Keratinocyte (primary cell): ENCODE measurements around the gene CHST8. TPM values are rescaled to one million over a fixed set of nuclear protein-coding genes. Genes with fewer than 3 reads are reported as not detected.

Experiments
- DNase-seq: peaks from one replicate; pipeline ENCODE4 v3.0.0-alpha.2; 2011; ENCODE audit warnings: low read depth, missing footprints, low spot score
- FAIRE-seq: peaks from 2 replicates; lab custom pipeline; 2011; peaks lifted over from hg19 to GRCh38; lab: Jason Lieb, UNC
- H2AFZ ChIP-seq: 2 replicates; pipeline ENCODE4 v1.6.0; 2012; ENCODE audit warnings: low read length, control low read depth, inconsistent platforms; ENCODE audit not compliant: control insufficient read depth
- H3K27ac ChIP-seq: 2 replicates; pipeline ENCODE4 v1.5.1; 2011; ENCODE audit warnings: low read length; ENCODE audit not compliant: control insufficient read depth, insufficient read depth
- H3K27me3 ChIP-seq: 3 replicates; pipeline ENCODE4 v1.6.0; 2011; ENCODE audit warnings: low read length; ENCODE audit not compliant: control insufficient read depth, insufficient read depth; ENCODE audit errors: extremely low read depth
- H3K36me3 ChIP-seq, 2 experiments: 2 replicates in 1 of 2; 3 replicates in 1 of 2; pipeline ENCODE4 v1.5.1; 2011; ENCODE audit warnings: low read length in 2 of 2, mild to moderate bottlenecking in 1 of 2; ENCODE audit not compliant: control insufficient read depth in 2 of 2, insufficient read depth in 2 of 2; ENCODE audit errors: extremely low read depth in 1 of 2
- H3K4me1 ChIP-seq: 3 replicates; pipeline ENCODE4 v1.5.1; 2011; ENCODE audit warnings: low read length; ENCODE audit not compliant: control insufficient read depth, insufficient read depth; ENCODE audit errors: extremely low read depth
- H3K4me2 ChIP-seq: 3 replicates; pipeline ENCODE4 v1.6.0; 2011; ENCODE audit warnings: low read depth, low read length; ENCODE audit not compliant: control insufficient read depth, insufficient read depth; ENCODE audit errors: extremely low read depth
- H3K4me3 ChIP-seq, 3 experiments: fragments of 200-600 bp in 1 of 3; sonication (generic) in 1 of 3; 2 replicates in 2 of 3; 3 replicates in 1 of 3; pipeline ENCODE4 v1.5.1; 2011 to 2016; ENCODE audit warnings: low read length in 3 of 3, mild to moderate bottlenecking in 3 of 3, control low read depth in 2 of 3, inconsistent platforms in 1 of 3, low read depth in 1 of 3, mixed read lengths in 1 of 3, mixed run types in 1 of 3, moderate library complexity in 1 of 3; ENCODE audit not compliant: control insufficient read depth in 2 of 3, insufficient read depth in 2 of 3; ENCODE audit errors: extremely low read depth in 1 of 3
- H3K79me2 ChIP-seq: 2 replicates; pipeline ENCODE4 v1.6.0; 2012; ENCODE audit warnings: low read length; ENCODE audit not compliant: control insufficient read depth, insufficient read depth
- H3K9ac ChIP-seq: 3 replicates; pipeline ENCODE4 v1.6.0; 2011; ENCODE audit warnings: low read length; ENCODE audit not compliant: control insufficient read depth, insufficient read depth; ENCODE audit errors: extremely low read depth
- H3K9me1 ChIP-seq: 3 replicates; pipeline ENCODE4 v1.6.0; 2011; ENCODE audit warnings: low read length; ENCODE audit not compliant: control insufficient read depth, insufficient read depth; ENCODE audit errors: extremely low read depth
- H3K9me3 ChIP-seq: 2 replicates; pipeline ENCODE4 v1.5.1; 2012; ENCODE audit warnings: low read depth, low read length; ENCODE audit not compliant: control insufficient read depth
- H4K20me1 ChIP-seq: 3 replicates; pipeline ENCODE4 v1.6.0; 2011; ENCODE audit warnings: low read length; ENCODE audit not compliant: control insufficient read depth, insufficient read depth; ENCODE audit errors: extremely low read depth
- CTCF ChIP-seq, 3 experiments: IDR thresholded peaks in 1 of 3; conservative IDR thresholded peaks in 1 of 3; optimal IDR thresholded peaks in 1 of 3; 2 replicates in 2 of 3; 3 replicates in 1 of 3; pipeline versions ENCODE3 to v1.5.1; 2011; ENCODE audit warnings: low read length in 3 of 3, mild to moderate bottlenecking in 3 of 3, moderate library complexity in 2 of 3, control low read depth in 1 of 3, inconsistent platforms in 1 of 3; ENCODE audit not compliant: insufficient read depth in 2 of 3; ENCODE audit errors: extremely low read depth in 1 of 3
- EZH2 ChIP-seq: IDR thresholded peaks from one replicate; pipeline ENCODE4 v1.6.1; 2012; ENCODE audit warnings: inconsistent platforms, mild to moderate bottlenecking, low read length, moderate library complexity
- dilution Hi-C: fragments of 300-500 bp; cut with MboI; formaldehyde crosslinking; loops from one replicate; pipeline ENCODE4 v1.7.0; 2020; ENCODE audit warnings: low sequenced_read_pairs; ENCODE audit not compliant: extremely low pct_ligation_motif_present
- polyA plus RNA-seq, 5 experiments: library from polyadenylated mRNA; depleted of rRNA in 3 of 5; stranded (reverse) in 3 of 5; stranded (forward) in 1 of 5; unstranded in 1 of 5; fragments of >200 nt; gene quantifications; 1 replicate in 1 of 5; 2 replicates in 3 of 5; 3 replicates in 1 of 5; pipeline versions ENCODE4 v1.2.1 to v1.2.3, GENCODE V29; 2011 to 2012; ENCODE audit warnings: missing spikeins in 2 of 5, low read depth in 1 of 5, low replicate concordance in 1 of 5

CHST8 gene
- polyA plus RNA-seq, 1 donor (not counting 4 experiments of a cell fraction or from before 2014, with no cell fraction given) = not detected

DNA sequence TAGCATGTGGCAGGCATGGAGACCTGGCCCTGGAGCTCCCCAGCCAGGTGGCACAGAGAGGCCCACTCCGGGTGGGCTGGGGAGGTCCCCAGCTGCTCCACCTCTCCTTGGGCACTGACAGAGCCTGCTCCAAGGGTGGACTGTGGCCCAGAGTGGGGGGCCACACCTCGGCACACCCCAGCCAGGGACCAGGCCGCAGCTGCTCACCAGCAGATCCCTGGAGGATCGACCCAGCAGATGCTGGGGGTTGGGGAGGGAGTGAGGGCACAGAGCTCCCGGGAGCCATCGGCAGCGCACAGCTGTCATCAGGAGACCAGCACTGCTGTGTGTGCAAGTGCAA, 102.9 kb downstream of the CHST8 start:
- Histone ChIP-seq H4K20me1 (no peaks in the 10 kb centered on the region), H3K27ac (no peak overlapping the region), H3K9me3 (peaks cover 3% of the 10 kb centered on the region), H3K4me3 (no peak overlapping the region), H3K36me3 (no peaks in the 10 kb centered on the region), H3K79me2 (no peaks in the 10 kb centered on the region), H3K27me3 (no peaks in the 10 kb centered on the region), H3K9ac (no peak overlapping the region), H3K9me1 (no peaks in the 10 kb centered on the region), H3K4me1 (no peaks in the 10 kb centered on the region), H3K4me2 (no peak overlapping the region), H2AFZ (no peak overlapping the region)
- no peak for TF ChIP-seq EZH2
- TF ChIP-seq CTCF (optimal IDR thresholded peaks at IDR 0.05 in 1 of 3, IDR thresholded peaks at IDR 0.05 in 1 of 3, conservative IDR thresholded peaks at IDR 0.05 in 1 of 3; ENCODE audit: extremely low read depth in 1 of 3, insufficient read depth in 2 of 3, low read length in 3 of 3) = no peak
- dilution Hi-C loops = no loop called here
- DNase-seq (no peak), FAIRE-seq (no peak)

DNA sequence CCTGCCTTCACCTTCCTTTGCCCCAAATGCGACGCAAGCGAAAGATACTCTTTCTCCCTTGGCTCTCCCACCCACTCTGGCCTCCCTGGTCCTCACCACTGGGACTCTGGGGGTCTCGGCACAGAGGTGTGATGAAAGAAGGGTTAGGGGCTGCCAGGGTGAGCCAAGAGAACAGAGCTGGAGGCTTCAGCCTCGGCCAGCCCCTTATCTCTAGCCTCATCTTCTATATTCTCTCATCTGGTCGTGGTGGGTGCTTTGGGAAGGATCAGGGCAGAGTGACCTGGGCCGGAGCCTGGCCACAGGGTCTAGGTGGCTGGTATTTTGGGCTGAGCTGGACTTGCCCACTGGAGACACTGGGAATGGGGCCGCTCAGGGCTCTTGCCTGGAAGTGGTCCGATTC, 103.8 kb downstream of the CHST8 start:
- FAIRE-seq (no peak), DNase-seq (no peak)
- no peak overlapping the region for H3K4me3 ChIP-seq
- H3K4me2 ChIP-seq = no peak overlapping the region
- no peaks in the 10 kb centered on the region for H3K27me3 ChIP-seq
- dilution Hi-C loops = no loop called here
- TF ChIP-seq EZH2 (no peak), CTCF (optimal IDR thresholded peaks at IDR 0.05 in 1 of 3, IDR thresholded peaks at IDR 0.05 in 1 of 3, conservative IDR thresholded peaks at IDR 0.05 in 1 of 3; ENCODE audit: extremely low read depth in 1 of 3, insufficient read depth in 2 of 3, low read length in 3 of 3) (no peak)
- no peak overlapping the region for H3K9ac ChIP-seq
- no peaks in the 10 kb centered on the region for H3K36me3 ChIP-seq
- H4K20me1 ChIP-seq = no peaks in the 10 kb centered on the region
- no peak overlapping the region for H2AFZ ChIP-seq
- no peak overlapping the region for H3K27ac ChIP-seq
- H3K9me3 ChIP-seq = peaks cover 3% of the 10 kb centered on the region
- no peaks in the 10 kb centered on the region for H3K9me1 ChIP-seq
- H3K4me1 ChIP-seq = no peaks in the 10 kb centered on the region
- no peaks in the 10 kb centered on the region for H3K79me2 ChIP-seq
